Measurements from ENCODE around the gene SEBOX. TPM values are rescaled to one million over a fixed set of nuclear protein-coding genes. Genes with fewer than 3 reads are reported as not detected.

The SEBOX gene
- total RNA-seq, 1 donor = not detected

DNA sequence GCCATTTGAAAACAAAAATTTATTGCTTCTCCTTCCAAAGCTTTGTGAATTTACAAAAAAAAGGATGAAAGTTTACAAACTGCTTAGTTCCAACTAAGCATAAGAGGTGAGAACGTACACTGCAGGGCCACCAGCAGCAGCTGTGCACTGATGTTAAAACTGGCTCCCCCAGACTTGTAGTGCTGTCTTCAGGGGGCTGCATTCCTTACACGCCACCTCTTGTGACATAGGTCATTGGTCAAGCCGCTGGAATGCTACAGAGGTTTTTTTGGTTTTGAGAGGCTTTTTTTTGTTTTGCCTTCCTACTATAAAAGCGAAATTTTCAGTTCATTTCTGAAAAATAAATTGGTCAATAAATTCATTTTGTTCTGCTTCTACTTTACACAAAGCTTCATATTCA lies 36.7 kb downstream of the SEBOX start:
- Histone ChIP-seq H3K27me3 (ENCODE audit: insufficient read depth, low read length) (no peaks in the 10 kb centered on the region), H3K4me1 (ENCODE audit: insufficient read depth, low read length) (peaks cover 16% of the 10 kb centered on the region), H3K9me3 (ENCODE audit: low read depth, low read length) (no peaks in the 10 kb centered on the region), H3K4me3 (ENCODE audit: low read length) (no peak overlapping the region)

DNA sequence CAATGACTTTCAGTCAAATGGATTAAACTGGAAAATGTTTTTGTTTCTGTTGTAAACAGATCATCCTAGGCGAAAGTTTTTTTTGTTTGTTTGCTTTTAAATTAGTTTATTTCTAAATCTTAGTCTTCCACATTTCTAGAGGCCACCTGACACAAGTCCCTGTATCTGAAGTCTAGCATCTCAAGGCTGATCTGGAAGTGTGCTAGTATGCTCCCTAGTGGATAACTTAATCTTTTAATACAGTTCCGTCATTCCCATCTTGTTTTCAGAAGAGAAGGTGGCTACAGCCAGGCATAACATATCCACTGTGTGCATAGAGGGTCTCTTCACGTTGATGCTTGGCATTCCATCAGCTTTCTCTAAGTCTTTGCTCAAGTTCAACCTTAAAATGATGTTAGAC lies 37.3 kb downstream of the SEBOX start:
- peaks cover 12% of the 10 kb centered on the region for H3K4me1 ChIP-seq (ENCODE audit: insufficient read depth, low read length)
- H3K27me3 ChIP-seq (ENCODE audit: insufficient read depth, low read length) = no peaks in the 10 kb centered on the region
- no peak overlapping the region for H3K4me3 ChIP-seq (ENCODE audit: low read length)
- no peaks in the 10 kb centered on the region for H3K9me3 ChIP-seq (ENCODE audit: low read depth, low read length)

DNA sequence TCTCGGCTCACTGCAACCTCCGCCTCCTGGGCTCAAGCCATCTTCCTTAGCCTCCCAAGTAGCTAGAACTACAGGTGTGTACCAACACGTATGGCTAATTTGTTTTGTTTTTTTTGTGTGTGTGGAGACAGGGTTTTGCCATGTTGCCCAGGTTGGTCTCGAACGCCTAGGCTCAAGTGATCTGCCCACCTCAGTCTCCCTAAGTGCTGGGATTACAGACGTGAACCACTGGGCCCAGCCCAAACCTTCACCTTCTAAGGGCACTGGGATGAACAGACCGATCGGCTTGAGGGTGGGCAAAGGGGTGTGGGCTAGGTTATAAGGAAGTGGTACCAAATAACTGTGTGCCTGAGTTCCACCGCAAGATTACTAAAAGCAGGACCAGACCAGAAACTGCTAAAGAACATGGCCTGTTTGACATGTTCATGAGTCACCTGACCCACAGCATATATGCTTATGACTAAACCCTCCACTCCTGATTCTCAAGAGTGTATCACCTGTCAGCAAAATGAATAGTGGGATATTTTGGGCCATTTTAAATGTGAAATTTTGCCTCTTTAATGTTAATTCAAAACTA lies 37.9 kb downstream of the SEBOX start:
- Histone ChIP-seq H3K4me1 (ENCODE audit: insufficient read depth, low read length) (peaks cover 12% of the 10 kb centered on the region), H3K27me3 (ENCODE audit: insufficient read depth, low read length) (no peaks in the 10 kb centered on the region), H3K9me3 (ENCODE audit: low read depth, low read length) (no peaks in the 10 kb centered on the region), H3K4me3 (ENCODE audit: low read length) (no peak overlapping the region)

DNA sequence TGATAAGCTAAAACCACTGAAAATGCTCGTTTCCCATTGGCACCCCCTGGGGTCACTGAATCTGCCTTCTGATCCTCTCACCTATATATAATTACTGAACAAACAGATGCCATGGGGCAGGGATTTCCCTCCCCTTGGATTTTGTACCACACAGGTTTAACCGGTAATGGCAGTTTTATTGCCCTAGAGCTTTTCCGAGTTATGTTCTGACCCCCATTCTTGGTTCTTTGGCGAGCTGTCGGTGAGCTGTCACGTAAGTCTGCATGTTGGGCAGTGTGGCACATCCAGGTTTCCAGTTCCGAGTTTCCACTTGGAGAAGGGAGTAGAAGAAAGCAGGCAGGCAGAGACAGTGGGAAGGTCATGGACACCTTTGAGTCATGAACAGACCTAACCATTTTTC lies 38.9 kb downstream of the SEBOX start:
- H3K27me3 ChIP-seq (ENCODE audit: insufficient read depth, low read length) = no peaks in the 10 kb centered on the region
- H3K4me3 ChIP-seq (ENCODE audit: low read length) = no peak overlapping the region
- H3K9me3 ChIP-seq (ENCODE audit: low read depth, low read length) = no peaks in the 10 kb centered on the region
- H3K4me1 ChIP-seq (ENCODE audit: insufficient read depth, low read length) = peaks cover 12% of the 10 kb centered on the region

DNA sequence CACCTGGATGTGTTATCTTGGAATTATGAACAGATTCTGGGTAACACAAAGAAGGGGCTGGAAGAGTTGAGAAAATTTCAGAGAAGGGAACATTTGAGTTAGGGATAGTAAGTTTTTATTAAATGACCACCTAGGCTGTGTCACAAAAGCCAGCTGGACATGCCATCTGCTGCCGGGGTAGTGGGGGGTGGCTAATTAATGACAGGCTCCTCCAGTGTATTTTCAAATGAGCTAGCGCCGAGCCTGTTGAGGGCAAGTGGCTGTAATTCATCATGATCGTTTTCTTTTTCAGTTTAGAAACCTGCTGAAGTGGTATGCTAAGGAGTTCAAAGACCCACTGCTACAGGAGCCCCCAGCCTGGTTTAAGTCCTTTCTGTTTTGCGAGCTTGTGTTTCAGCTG lies 39.8 kb downstream of the SEBOX start:
- no peak overlapping the region for H3K4me3 ChIP-seq (ENCODE audit: low read length)
- H3K27me3 ChIP-seq (ENCODE audit: insufficient read depth, low read length) = no peaks in the 10 kb centered on the region
- no peaks in the 10 kb centered on the region for H3K9me3 ChIP-seq (ENCODE audit: low read depth, low read length)
- H3K4me1 ChIP-seq (ENCODE audit: insufficient read depth, low read length) = peaks cover 12% of the 10 kb centered on the region

DNA sequence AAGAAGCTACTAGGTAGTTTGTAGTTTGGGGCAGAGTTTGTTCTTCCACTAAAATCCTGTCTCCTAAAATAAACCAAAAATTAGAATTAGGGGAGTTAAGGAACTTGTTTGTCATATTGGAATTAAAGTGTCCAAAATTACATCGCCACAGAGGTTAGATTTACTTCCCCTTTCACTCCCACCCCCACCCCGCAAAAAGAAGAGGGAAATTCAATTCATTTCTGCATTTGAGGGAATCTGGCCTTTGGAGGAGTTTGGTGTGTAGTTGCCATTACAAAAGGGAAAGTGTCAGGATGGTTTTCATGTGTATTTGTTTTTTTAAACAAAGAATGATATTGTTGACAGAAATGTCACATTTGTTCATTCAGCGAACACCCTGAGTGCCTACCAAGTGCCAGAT lies 40.2 kb downstream of the SEBOX start:
- Histone ChIP-seq H3K9me3 (ENCODE audit: low read depth, low read length) (no peaks in the 10 kb centered on the region), H3K4me1 (ENCODE audit: insufficient read depth, low read length) (peaks cover 15% of the 10 kb centered on the region), H3K27me3 (ENCODE audit: insufficient read depth, low read length) (no peaks in the 10 kb centered on the region), H3K4me3 (ENCODE audit: low read length) (no peak overlapping the region)

DNA sequence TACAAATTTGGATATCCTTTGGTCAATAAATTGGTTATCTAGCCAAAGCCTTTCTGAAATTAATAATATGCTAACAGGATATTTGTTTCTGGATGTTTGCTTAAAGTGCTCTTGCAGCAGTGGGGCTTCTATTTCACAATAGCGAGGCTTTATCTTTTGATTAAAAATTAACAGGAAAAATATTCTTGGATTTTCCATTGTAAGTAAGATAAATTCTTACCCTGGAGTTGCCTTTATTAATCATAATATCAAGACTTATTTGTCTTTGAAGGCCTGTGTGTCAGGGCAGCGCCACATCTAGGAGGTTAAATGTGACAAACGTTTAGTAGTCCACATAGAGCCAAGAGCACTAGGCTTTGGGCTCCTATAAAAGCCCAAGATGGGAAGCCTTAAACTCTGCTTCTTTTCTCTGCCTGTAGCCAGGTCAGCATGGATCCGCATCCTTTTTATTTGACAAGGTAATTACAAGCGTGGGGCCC lies 40.7 kb downstream of the SEBOX start:
- Histone ChIP-seq H3K4me1 (ENCODE audit: insufficient read depth, low read length) (peaks cover 19% of the 10 kb centered on the region), H3K27me3 (ENCODE audit: insufficient read depth, low read length) (no peaks in the 10 kb centered on the region), H3K4me3 (ENCODE audit: low read length) (no peak overlapping the region), H3K9me3 (ENCODE audit: low read depth, low read length) (no peaks in the 10 kb centered on the region)

DNA sequence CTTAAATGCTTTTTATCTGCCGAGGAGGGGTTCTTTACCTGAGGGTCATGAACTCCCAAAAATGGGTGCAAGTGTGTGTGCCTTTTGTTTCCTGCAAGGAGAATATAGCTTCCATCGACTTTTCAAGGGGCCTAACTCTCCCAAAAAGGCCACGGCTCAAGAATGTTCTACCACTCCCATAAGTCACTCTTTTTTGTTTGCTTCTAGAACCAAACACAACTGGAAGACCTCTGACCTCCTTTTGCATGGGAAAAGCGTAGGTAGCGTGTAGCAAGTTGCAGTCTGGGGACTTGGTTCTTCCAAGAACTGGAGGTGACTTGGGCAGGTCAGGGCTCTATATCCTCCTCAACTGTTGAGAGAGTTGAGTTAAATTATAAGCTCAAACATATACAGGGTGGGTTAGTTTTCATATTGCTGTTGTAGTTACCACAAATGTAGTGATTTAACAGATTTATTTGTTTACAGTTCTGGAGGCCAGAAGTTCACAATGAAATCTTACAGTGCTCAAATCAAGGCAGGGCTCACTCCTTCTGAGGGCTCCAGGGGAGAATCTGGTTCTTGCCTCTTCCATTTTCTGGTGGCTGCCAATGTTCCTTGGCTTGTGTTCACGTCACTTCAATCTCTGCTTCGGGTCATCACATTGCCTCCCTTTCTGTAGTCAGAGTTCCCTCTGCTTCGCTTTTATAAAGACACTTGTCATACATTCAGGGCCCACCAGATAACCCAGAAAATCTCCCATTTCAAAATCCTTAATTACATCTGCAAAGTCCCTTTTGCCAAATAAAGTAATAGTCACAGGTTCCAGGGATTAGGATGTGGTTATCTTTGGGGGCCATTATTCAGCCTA lies 44.6 kb downstream of the SEBOX start:
- no peaks in the 10 kb centered on the region for H3K27me3 ChIP-seq (ENCODE audit: insufficient read depth, low read length)
- H3K9me3 ChIP-seq (ENCODE audit: low read depth, low read length) = no peaks in the 10 kb centered on the region
- peaks cover 30% of the 10 kb centered on the region for H3K4me1 ChIP-seq (ENCODE audit: insufficient read depth, low read length)
- no peak overlapping the region for H3K4me3 ChIP-seq (ENCODE audit: low read length)

DNA sequence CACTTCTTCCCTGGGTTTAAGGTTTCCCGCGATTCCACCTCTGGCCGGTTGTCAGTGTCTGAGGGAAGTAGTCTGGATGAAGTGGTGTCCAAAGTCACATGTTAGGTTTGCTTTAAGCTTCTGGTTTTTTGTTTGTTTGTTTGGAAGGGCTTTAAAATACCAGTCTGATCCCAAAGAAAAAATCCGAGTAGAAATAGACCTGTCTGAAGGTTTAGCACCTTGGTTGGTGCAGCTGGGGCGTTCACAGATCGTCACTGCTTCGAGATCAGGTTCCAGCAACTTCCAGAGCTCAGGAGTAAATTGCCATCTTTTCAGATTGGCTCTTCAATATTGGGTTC lies 45.4 kb downstream of the SEBOX start:
- H3K9me3 ChIP-seq (ENCODE audit: low read depth, low read length) = no peaks in the 10 kb centered on the region
- H3K4me1 ChIP-seq (ENCODE audit: insufficient read depth, low read length) = peaks cover 24% of the 10 kb centered on the region
- H3K4me3 ChIP-seq (ENCODE audit: low read length) = peak overlapping the region; percentile 55
- H3K27me3 ChIP-seq (ENCODE audit: insufficient read depth, low read length) = no peaks in the 10 kb centered on the region

DNA sequence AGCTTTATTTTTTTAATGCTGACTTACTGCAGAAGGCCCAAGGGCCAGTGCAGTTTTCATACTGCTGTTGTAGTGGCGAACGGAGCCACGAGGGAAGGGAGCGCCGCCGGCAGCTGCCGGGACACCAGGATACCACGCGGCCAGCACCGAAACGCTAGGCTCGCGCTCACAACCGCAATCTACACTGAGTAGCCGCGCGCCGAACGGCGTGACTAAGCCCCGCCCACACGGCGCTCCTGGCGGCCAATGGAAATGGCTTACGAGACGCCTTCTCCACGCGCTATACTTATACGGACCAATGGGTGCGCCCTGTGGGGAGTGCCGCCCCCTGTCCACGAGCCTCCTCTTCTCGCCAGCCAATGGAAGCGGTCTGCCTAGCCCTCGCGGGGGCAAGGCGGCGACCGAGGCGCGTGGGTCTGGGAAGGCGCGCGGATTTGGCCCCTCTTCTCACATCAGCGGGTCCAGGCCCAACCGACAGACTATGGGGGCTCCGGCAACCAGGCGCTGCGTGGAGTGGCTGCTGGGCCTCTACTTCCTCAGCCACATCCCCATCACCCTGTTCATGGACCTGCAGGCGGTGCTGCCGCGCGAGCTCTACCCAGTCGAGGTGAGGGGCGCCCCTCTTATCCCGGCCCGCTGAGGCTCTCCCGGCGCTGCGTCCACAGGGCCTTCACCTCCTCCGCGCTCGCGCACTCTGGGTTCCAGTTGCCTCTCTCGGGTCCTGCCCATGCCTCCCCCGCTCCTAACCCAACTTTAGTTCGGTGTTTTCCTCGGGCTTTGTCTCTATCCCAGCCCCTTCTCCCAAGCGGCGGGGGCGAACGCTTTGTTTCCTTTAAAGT lies 46.0 kb downstream of the SEBOX start, which contains the start of gene TMEM97:
TSS of gene TMEM97 (plus strand) at position 442 of the 839 bp plus-strand sequence. CDS start at position 482, 40 bp downstream.
- Histone ChIP-seq H3K9me3 (ENCODE audit: low read depth, low read length) (no peaks in the 10 kb centered on the region), H3K4me1 (ENCODE audit: insufficient read depth, low read length) (peaks cover 18% of the 10 kb centered on the region), H3K4me3 (ENCODE audit: low read length) (peak within 1 kb of the TSS; percentile 55), H3K27me3 (ENCODE audit: insufficient read depth, low read length) (no peaks in the 10 kb centered on the region)

DNA sequence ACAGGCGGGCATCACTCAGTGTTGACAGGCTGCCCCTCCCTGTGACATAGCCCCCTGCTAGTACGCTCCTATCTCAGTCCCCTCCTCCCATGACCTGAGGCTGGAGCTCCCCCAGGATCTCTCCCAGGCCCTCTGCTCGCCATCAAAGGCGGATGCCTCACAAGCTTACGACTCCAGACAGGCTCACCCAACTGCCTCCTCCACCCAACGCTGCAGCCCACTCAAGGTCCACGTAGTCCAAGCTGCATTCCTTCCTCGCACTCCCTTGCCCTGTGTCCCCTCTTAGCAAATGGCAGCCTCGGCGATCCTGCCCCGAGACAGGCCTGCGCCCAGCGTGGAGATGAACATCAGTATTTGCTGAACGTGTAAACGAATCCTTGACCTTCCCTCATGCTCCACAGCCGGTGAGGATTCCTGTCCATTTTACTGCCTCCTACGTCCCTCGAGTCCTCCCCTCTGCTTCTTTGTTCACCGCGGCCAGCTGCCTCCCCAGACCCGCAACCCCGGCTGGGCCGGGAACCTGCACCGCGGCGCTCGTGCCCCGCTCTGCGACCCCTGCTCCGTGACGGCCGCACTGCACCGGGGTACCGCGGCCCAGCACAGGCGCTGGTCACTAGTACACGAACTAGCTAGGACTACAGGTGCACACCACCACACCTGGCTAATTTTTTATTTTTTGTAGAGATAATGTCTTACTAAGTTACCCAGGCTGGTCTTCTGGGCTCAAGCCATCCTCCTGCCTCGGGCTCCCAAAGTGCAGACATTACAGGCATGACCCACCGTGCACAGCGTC lies 46.8 kb downstream of the SEBOX start:
- peak overlapping the region; percentile 55 for H3K4me3 ChIP-seq (ENCODE audit: low read length)
- no peaks in the 10 kb centered on the region for H3K9me3 ChIP-seq (ENCODE audit: low read depth, low read length)
- H3K27me3 ChIP-seq (ENCODE audit: insufficient read depth, low read length) = no peaks in the 10 kb centered on the region
- peaks cover 18% of the 10 kb centered on the region for H3K4me1 ChIP-seq (ENCODE audit: insufficient read depth, low read length)

DNA sequence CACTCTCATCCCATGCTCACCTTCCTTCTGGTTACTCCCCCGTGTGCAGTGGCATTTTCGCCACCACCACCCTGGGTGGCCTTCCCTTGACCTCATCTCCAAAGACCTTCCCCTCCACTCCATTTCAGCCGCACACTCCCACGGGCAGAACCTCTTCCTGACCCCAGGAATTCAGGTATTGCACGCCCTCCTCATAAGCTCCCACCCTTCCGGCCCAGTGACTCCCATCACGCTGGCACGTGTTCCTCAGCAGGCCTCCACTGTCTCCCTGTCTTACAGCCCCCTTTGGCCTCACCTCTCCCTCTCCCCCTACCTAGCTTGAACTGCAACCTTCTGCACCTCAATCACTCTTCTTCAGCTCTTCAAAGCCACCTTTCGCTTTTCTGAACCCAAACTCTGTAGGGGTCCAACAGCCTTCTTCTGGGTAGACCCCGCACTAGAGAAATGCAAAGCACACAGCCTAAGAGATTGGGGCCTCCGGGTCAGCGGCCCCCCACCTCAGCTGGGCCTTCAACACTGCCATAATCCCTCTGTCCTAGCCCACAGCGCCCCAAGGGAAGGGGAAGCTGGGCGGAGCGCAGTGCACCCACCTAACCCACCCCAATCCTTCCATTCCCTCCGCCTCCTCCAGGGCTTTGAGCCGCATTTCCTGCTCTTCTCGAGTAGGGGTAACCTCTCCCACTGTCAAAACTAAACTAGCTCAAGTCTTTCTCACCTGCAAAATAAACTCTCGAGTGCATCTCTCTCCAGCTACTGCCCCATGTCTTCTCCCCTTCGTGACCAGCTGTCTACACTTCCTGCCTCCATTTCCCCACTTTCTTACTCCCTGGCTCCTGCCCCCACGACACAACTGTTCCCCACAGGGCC lies 47.7 kb downstream of the SEBOX start:
- no peak overlapping the region for H3K4me3 ChIP-seq (ENCODE audit: low read length)
- peaks cover 18% of the 10 kb centered on the region for H3K4me1 ChIP-seq (ENCODE audit: insufficient read depth, low read length)
- H3K27me3 ChIP-seq (ENCODE audit: insufficient read depth, low read length) = no peaks in the 10 kb centered on the region
- no peaks in the 10 kb centered on the region for H3K9me3 ChIP-seq (ENCODE audit: low read depth, low read length)

DNA sequence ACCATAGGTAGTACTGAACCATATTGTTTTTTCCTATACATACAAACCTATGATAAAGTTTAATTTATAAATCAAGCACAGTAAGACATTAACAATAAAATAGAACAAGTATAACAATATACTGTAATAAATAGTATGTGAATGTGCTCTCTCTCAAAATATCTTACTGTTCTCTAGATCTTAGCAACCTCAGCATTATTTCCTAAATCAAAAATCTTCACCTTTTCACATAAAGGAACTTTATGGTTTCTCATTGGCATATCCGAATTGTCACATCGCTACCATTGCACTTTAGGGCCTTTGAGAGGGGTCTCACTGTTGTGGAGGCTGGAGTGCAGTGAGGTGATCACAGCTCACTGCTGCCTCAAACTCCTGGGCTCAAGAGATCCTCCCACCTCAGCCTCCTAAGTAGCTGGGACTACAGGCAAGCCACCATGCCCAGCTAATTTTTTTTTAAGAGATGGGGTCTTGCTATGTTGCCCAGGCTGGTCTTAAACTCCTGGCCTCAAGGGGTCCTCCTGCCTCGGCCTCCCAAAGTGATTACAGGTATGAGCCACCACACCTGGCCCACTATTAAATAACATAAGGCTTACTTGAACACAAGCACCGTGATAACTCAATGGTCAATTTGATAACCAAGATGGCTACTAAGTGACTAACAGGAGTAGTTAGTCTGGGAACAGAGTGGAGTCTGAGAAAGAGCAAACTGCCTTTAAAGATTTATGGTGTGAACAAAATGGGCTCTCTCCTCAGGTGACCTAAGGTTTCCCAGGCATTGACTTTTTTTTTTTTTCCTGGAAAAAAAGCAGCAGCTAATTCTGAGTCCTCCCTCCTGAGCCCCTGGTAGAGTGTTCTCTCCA lies 48.9 kb downstream of the SEBOX start:
- H3K9me3 ChIP-seq (ENCODE audit: low read depth, low read length) = no peaks in the 10 kb centered on the region
- peaks cover 18% of the 10 kb centered on the region for H3K4me1 ChIP-seq (ENCODE audit: insufficient read depth, low read length)
- H3K27me3 ChIP-seq (ENCODE audit: insufficient read depth, low read length) = no peaks in the 10 kb centered on the region
- H3K4me3 ChIP-seq (ENCODE audit: low read length) = no peak overlapping the region
